HG02798 (cell line): ENCODE results near the gene ABTB1.
"Not testable (repeated sequence)": the region's sequence is repeated elsewhere in the genome, so short reads cannot be mapped to it uniquely, and the experiment has no call there.

Experiments used
- ATAC-seq: cut with Tn5 transposase; IDR thresholded peaks from one replicate; pipeline ENCODE4 v1.9.1; 2021; ENCODE audit warnings: mild to moderate bottlenecking; ENCODE audit not compliant: unreplicated experiment, poor library complexity

The ABTB1 gene

GRCh38 chr3:127699416-127700300 is 26.9 kb downstream of the ABTB1 start:
- no peak for ATAC-seq

DNA sequence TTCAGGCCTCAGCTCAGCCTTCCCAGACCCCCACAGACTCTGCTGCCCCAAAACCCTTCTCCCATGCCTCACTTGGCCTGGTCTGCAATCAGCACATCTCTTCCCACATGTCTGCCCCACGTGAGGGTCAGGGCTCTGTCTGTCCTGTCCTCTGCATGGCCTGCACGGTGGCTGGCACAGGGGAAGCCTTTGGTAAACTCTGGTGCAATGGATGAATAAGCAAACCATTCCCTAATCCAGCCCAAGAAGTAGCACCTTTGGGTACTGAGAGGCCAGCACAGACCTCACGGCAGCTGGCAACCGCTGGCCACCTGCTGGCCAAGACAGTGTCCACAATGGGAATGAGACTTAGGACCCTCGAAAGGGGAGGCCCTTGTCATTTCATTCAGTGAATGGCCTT is 27.7 kb downstream of the ABTB1 start:
- ATAC-seq = no peak

DNA sequence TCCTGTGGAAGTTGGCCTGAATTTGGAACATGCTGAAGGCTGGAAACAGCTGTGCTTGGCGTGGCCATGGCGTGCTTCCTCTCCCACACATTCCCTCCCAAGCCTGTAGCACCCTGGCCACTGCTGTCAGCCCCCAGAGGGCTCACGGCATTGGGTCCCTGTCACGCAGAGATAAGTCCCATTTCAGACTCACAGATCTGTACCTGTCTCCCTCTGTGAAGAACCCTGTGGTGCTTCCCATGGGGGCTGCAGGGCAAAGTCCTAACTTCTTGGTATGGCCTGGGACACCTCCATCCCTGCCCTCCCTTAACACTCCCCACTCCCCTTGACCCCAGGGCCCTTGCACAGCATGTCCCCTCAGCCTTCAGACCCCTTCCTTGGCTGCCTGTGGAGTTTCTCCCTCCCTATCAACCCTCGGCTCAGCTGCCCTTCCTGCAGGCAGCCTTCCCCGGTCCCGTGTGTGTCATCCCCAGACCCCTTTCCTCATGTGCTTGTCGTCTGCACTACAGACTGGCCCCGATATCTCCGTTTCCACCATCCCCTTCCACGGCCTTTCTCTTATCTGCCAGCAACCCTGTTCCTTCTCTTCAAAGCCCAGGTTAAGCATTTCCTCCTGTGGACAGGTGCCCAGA is 28.6 kb downstream of the ABTB1 start:
- ATAC-seq = no peak

- ATAC-seq = no peak
Observed at GRCh38 chr3:127702151-127702578, 29.4 kb downstream of the ABTB1 start.

GRCh38 chr3:127704840-127705239 is 32.1 kb downstream of the ABTB1 start:
- not testable (repeated sequence) for ATAC-seq

GRCh38 chr3:127706312-127706711 is 33.6 kb downstream of the ABTB1 start:
- ATAC-seq = no peak

DNA sequence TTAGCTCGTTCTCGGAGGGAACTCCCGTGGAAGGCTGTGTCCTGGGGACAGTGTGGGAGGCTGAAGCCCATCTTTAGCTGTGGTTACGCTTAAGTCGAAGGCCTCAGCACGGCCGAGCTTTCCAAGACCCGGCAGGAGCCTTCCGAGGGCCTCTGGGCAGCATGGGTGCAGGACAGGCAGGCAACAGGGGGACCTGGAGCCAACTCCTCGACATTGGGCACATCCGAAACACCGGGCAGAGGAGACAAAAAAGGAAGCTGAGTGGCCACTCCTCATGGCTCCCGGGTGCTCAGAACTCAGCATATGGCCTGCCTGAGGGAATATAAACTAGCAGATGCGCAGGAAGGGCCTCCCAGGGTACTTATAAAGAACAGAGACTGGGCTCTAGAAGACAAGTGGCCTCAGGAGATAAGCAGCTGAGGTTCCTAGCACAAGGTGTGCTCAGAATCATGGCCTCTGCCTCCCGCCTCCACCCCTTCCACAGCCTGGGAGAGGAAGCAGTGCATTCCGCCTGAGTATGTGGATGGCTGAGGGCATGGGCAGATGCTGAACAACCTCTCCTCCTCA is 34.1 kb downstream of the ABTB1 start:
- no peak for ATAC-seq

DNA sequence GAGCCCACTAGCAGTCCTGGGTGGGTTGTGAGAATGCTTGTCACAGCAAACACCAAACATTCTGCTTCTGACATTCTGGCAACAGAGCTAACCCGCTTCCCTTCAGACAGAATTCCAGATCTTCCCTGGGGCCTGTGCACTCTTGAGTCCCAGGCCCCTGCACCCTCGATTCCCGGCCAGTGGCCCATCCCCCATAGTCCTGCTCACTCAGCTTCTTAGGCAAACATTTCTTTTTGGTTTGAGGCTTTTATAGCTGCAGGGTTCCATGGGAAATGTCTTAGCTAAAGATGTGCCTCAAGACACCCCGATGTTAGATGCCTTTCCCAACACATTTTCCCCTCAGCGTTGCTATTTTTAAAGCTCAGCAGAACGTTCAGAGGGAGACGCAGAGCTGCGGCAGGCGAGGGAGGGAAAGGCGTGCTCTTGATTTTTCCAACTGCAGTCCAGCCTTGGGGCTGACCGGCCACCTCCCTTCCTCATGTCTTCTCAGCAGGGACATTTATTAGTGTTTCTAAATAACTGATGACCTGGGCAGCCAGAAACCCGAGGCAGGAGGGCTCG is 35.2 kb downstream of the ABTB1 start:
- ATAC-seq = no peak

DNA sequence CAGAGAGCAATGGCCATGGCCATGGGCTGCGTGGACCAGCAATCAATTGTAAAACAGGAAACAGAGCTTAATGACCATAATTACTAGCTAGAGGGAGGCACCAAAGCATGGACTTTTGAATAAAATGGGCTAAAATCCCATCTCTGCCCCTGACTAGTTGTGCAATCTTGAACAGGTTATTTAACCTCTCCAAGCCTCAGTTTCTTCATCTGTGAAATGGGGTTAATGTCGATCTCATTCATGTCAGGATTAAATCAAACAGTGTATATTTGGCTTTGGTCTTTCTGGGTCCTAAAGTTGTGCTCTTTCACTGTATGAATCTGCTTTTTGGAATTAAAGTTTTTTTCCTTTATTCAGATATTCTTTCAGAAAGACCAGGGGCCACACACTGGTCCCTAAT is 36.1 kb downstream of the ABTB1 start:
- no peak for ATAC-seq

GRCh38 chr3:127709320-127710060 is 36.7 kb downstream of the ABTB1 start:
- ATAC-seq = no peak

DNA sequence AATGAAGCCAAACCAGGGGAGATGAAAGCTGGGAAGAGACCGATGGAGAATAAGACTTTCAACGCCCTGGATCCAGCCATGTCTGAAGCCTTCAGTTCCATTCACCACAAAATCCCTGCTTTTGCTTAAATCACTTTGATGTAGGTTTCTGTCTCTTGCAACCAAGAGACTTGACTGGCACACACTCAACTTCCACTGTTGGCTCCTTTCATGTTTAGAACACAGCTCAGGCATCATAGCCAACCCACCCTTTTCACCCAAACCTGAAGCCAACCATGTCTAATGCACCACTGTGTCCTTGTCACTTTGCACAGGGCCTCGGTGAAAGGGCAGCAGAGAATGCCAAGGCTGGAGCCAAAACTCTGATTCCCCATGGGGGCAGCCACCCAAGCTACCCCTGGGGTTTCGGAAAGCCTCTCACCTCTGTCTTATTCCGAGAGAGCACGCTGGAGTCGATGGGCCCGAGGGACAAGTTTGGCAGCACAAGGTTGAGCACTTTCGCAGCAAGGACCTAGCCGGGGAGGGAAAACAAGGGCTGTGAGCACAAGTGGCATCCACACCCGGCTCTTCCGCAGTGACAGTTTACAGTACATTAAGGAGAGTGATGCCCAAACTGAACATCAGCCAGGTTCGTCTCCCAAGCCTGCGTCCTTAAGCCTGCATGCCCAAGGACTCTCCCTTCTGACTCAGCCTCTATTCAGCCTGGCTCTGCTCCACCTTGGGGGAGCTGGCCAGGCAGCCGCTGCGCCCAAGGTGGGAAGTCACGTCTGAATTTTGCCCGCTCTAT is 37.6 kb downstream of the ABTB1 start:
- no peak for ATAC-seq

DNA sequence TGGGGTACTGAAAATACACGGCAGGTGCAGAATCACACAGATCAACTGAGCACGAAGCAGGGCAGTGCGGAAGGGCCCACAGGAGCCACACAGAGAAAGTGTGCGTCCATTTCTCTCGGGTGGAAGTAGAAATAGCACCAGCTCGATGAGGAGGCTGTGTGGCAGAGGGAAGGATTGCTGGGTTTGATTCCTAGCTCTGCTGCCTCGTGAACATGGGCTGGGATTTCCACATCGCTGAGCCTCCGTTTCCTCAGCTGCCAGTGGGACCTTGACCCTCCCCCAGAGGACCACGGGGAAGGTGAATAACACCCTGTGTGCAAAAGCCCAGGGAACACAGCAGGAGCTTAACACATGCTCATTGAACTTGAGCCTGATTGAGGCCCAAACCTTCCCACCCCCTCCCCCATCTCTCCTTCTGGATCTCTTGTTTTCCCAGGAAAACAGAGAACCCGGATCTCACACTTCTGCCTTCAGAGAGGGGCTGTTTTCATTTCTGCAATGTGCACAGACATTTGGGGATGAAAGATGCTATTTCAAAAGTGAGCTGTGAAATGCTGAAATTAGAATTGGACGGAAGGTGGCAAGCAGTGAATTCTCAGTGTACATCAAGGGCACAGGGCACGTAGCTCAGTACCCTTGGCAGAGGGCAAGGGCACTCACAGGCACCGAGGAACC is 38.4 kb downstream of the ABTB1 start:
- ATAC-seq = no peak

- no peak for ATAC-seq
Observed at GRCh38 chr3:127711896-127712295, 39.1 kb downstream of the ABTB1 start.

DNA sequence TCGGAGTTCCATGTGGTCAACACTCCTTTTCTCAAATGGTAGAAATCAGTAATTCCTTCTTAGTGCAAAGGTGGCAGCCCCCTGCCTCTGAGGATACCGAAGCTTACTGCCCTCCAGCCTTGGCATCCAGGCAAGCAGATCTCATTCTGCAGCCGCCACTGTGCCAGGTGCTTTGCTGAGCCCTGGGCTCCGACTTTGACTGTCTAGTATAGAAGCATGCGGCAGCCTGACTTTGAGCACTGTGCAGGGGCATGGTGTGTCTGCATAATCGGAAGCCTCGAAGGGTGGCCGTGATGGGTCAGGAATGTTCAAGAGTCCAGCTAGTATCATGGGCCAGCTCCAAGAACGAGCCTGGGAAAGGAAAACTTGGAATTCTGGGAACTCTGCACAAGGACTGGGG is 39.7 kb downstream of the ABTB1 start:
- ATAC-seq = no peak

DNA sequence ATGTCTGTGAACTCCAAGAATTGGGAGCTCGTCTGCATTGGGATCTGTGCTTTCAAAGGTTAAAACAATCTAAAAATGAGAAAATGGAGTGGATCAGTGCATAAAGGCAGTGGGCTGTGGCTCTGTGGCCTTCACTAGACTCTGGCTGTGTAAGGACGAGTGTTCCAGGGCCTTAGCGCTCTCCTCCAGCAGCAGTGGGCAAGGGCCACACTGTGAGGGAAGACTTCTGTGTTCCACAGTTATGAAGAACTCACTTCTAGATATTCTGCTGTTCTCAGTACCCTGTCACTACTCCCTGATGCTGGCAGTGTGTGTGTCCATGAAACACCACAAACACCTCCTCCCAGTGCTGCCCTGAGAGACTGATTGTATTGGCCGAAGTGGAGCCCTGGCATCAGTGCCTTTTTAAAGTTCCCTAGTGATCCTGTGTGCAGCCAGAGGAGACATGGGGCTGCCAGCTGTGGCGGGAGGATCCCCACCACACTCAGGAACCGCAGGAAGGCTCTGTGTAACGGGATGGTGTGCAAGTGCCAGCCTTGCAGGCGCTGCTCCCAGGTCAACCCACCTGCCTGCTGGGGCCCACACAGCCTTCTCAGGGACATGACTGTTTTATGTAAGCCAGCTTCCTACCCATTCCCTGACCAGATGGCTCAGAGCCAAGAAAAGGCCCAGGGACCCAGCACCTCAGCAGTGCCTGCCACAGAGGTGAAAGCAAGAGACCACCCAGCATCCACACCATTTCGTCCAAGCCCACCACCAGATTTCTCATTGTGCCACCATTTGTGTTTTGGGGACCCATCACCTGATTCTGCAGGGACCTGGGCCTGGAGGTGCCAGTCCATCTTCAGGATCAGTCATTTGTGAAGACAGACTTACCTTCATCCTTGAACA is 40.4 kb downstream of the ABTB1 start:
- ATAC-seq = no peak

GRCh38 chr3:127714125-127714571 is 41.4 kb downstream of the ABTB1 start:
- ATAC-seq = no peak

GRCh38 chr3:127714866-127715265 is 42.1 kb downstream of the ABTB1 start:
- no peak for ATAC-seq

- no peak for ATAC-seq
Observed at GRCh38 chr3:127715532-127715931, 42.8 kb downstream of the ABTB1 start.
